HG02970 (cell line): ENCODE measurements around the gene MSRB1.

Experiments
- ATAC-seq: cut with Tn5 transposase; IDR thresholded peaks from one replicate; pipeline ENCODE4 v1.9.1; 2021; ENCODE audit warnings: mild to moderate bottlenecking, moderate library complexity, moderate number of reproducible peaks; ENCODE audit not compliant: unreplicated experiment, low FRiP score

MSRB1 gene

GRCh38 chr16:1918351-1919326 is 24.4 kb downstream of the MSRB1 start, which contains the start of gene HS3ST6:
Gene HS3ST6, minus strand, starts transcription at chr16:1918415. Its CDS starts 92 bp downstream, at chr16:1918323.
- ATAC-seq: no peak

GRCh38 chr16:1917665-1918350 is 25.2 kb downstream of the MSRB1 start:
- ATAC-seq: no peak

GRCh38 chr16:1917056-1917664 is 25.8 kb downstream of the MSRB1 start:
- no peak for ATAC-seq

GRCh38 chr16:1916640-1916990 is 26.4 kb downstream of the MSRB1 start:
- no peak for ATAC-seq

GRCh38 chr16:1915732-1916639 is 27.0 kb downstream of the MSRB1 start:
- no peak for ATAC-seq

- ATAC-seq: no peak
Observed at GRCh38 chr16:1914988-1915387, 28.0 kb downstream of the MSRB1 start.

GRCh38 chr16:1914084-1914608 is 28.9 kb downstream of the MSRB1 start:
- ATAC-seq: no peak

GRCh38 chr16:1913327-1914083 is 29.5 kb downstream of the MSRB1 start:
- ATAC-seq: no peak

- ATAC-seq: no peak
Observed at GRCh38 chr16:1912215-1912543, 30.8 kb downstream of the MSRB1 start.

- no peak for ATAC-seq
Observed at GRCh38 chr16:1911467-1912214, 31.4 kb downstream of the MSRB1 start.

GRCh38 chr16:1909561-1910231 is 33.3 kb downstream of the MSRB1 start:
- no peak for ATAC-seq

- ATAC-seq: no peak
Observed at GRCh38 chr16:1908983-1909382, 34.0 kb downstream of the MSRB1 start.

GRCh38 chr16:1908184-1908583 is 34.8 kb downstream of the MSRB1 start:
- no peak for ATAC-seq

- no peak for ATAC-seq
Observed at GRCh38 chr16:1907226-1907860, 35.7 kb downstream of the MSRB1 start.

GRCh38 chr16:1906846-1907165 is 36.2 kb downstream of the MSRB1 start:
- ATAC-seq: no peak

GRCh38 chr16:1906055-1906845 is 36.7 kb downstream of the MSRB1 start:
- no peak for ATAC-seq
